ENCODE data around the gene DNMT3B.

DNMT3B gene

GRCh38 chr20:32834972-32835371 is 72.8 kb downstream of the DNMT3B start:
- H3K9ac ChIP-seq (ENCODE audit: low read length), result no peak overlapping the region
- no peak overlapping the region for H2BK12ac ChIP-seq (ENCODE audit: low read length in 2 of 2)
- no peak for DNase-seq
- H3K4me3 ChIP-seq (ENCODE audit: insufficient read depth in 1 of 2, low read depth in 1 of 2, low read length in 2 of 2), result no peak overlapping the region
- no peaks in the 10 kb centered on the region for H3K9me3 ChIP-seq (ENCODE audit: control insufficient read depth, low read length)
- H4K91ac ChIP-seq (ENCODE audit: low read length), result no peak overlapping the region
- no peak overlapping the region for H2BK120ac ChIP-seq (ENCODE audit: low read depth, low read length)
- no peaks in the 10 kb centered on the region for H3K27me3 ChIP-seq (ENCODE audit: control insufficient read depth in 1 of 2, insufficient read depth in 1 of 2, low read length in 2 of 2)
- no peak overlapping the region for H3K18ac ChIP-seq (ENCODE audit: low read depth in 1 of 2, low read length in 2 of 2)
- no peak overlapping the region for H3K4me2 ChIP-seq (ENCODE audit: low read length, poor library complexity, severe bottlenecking)
- no peak overlapping the region for H2AFZ ChIP-seq (ENCODE audit: low read depth, low read length)
- peaks cover 9% of the 10 kb centered on the region for H3K4me1 ChIP-seq (ENCODE audit: control insufficient read depth, insufficient read depth, low read depth, low read length)
- H4K8ac ChIP-seq (ENCODE audit: low read length), result no peak overlapping the region
- no peak overlapping the region for H3K27ac ChIP-seq (ENCODE audit: low read length, poor library complexity, severe bottlenecking)
- no peak overlapping the region for H3K23ac ChIP-seq (ENCODE audit: low read length in 2 of 2)
- H2AK5ac ChIP-seq (ENCODE audit: low read length, severe bottlenecking), result no peak overlapping the region
- H2BK15ac ChIP-seq (ENCODE audit: low read depth, poor library complexity, severe bottlenecking), result no peak overlapping the region
- no peak overlapping the region for H3K4ac ChIP-seq (ENCODE audit: low read depth in 1 of 2, low read length in 2 of 2)
- H3K36me3 ChIP-seq (ENCODE audit: control insufficient read depth in 1 of 2, insufficient read depth in 2 of 2, low read depth in 1 of 2, low read length in 2 of 2), result peaks cover 28 to 76% of the 10 kb centered on the region in 2 experiments
- no peak overlapping the region for H2BK5ac ChIP-seq (ENCODE audit: low read depth, low read length, poor library complexity, severe bottlenecking)
- no peak overlapping the region for H3K14ac ChIP-seq (ENCODE audit: low read length in 2 of 2)
- H3K79me1 ChIP-seq (replicated peaks; ENCODE audit: low read length, poor library complexity, severe bottlenecking), result peaks cover 31% of the 10 kb centered on the region

GRCh38 chr20:32837157-32837556 is 75.0 kb downstream of the DNMT3B start:
- WGBS, result 41% methylated on average over 1 of the region's 1 CpG
- H4K8ac ChIP-seq (ENCODE audit: low read length), result no peak overlapping the region
- no peak overlapping the region for H2AK5ac ChIP-seq (ENCODE audit: low read length, severe bottlenecking)
- H3K27me3 ChIP-seq (ENCODE audit: control insufficient read depth in 1 of 2, insufficient read depth in 1 of 2, low read length in 2 of 2), result no peaks in the 10 kb centered on the region
- H3K4me3 ChIP-seq (ENCODE audit: insufficient read depth in 1 of 2, low read depth in 1 of 2, low read length in 2 of 2), result no peak overlapping the region
- H3K14ac ChIP-seq (ENCODE audit: low read length in 2 of 2), result no peak overlapping the region
- no peak overlapping the region for H3K23ac ChIP-seq (ENCODE audit: low read length in 2 of 2)
- H3K9ac ChIP-seq (ENCODE audit: low read length), result no peak overlapping the region
- no peak overlapping the region for H2BK120ac ChIP-seq (ENCODE audit: low read depth, low read length)
- no peak overlapping the region for H2BK12ac ChIP-seq (ENCODE audit: low read length in 2 of 2)
- H3K36me3 ChIP-seq (ENCODE audit: control insufficient read depth in 1 of 2, insufficient read depth in 2 of 2, low read depth in 1 of 2, low read length in 2 of 2), result peaks cover 43 to 81% of the 10 kb centered on the region in 2 experiments
- DNase-seq, result no peak
- peaks cover 5% of the 10 kb centered on the region for H3K4me1 ChIP-seq (ENCODE audit: control insufficient read depth, insufficient read depth, low read depth, low read length)
- peaks cover 33% of the 10 kb centered on the region for H3K79me1 ChIP-seq (replicated peaks; ENCODE audit: low read length, poor library complexity, severe bottlenecking)
- no peak overlapping the region for H2AFZ ChIP-seq (ENCODE audit: low read depth, low read length)
- no peaks in the 10 kb centered on the region for H3K9me3 ChIP-seq (ENCODE audit: control insufficient read depth, low read length)
- H3K18ac ChIP-seq (ENCODE audit: low read depth in 1 of 2, low read length in 2 of 2), result no peak overlapping the region
- H4K91ac ChIP-seq (ENCODE audit: low read length), result no peak overlapping the region
- H3K4ac ChIP-seq (ENCODE audit: low read depth in 1 of 2, low read length in 2 of 2), result no peak overlapping the region
- H3K4me2 ChIP-seq (ENCODE audit: low read length, poor library complexity, severe bottlenecking), result no peak overlapping the region
- no peak overlapping the region for H2BK15ac ChIP-seq (ENCODE audit: low read depth, poor library complexity, severe bottlenecking)
- no peak overlapping the region for H3K27ac ChIP-seq (ENCODE audit: low read length, poor library complexity, severe bottlenecking)
- H2BK5ac ChIP-seq (ENCODE audit: low read depth, low read length, poor library complexity, severe bottlenecking), result no peak overlapping the region

- peaks cover 49 to 82% of the 10 kb centered on the region in 2 experiments for H3K36me3 ChIP-seq (ENCODE audit: control insufficient read depth in 1 of 2, insufficient read depth in 2 of 2, low read depth in 1 of 2, low read length in 2 of 2)
- H3K27me3 ChIP-seq (ENCODE audit: control insufficient read depth in 1 of 2, insufficient read depth in 1 of 2, low read length in 2 of 2), result no peaks in the 10 kb centered on the region
- DNase-seq, result no peak
- H2BK120ac ChIP-seq (ENCODE audit: low read depth, low read length), result no peak overlapping the region
- H2BK12ac ChIP-seq (ENCODE audit: low read length in 2 of 2), result no peak overlapping the region
- no peak overlapping the region for H2BK15ac ChIP-seq (ENCODE audit: low read depth, poor library complexity, severe bottlenecking)
- no peak overlapping the region for H3K14ac ChIP-seq (ENCODE audit: low read length in 2 of 2)
- no peak overlapping the region for H4K8ac ChIP-seq (ENCODE audit: low read length)
- H4K91ac ChIP-seq (ENCODE audit: low read length), result no peak overlapping the region
- H3K4ac ChIP-seq (ENCODE audit: low read depth in 1 of 2, low read length in 2 of 2), result no peak overlapping the region
- H3K4me2 ChIP-seq (ENCODE audit: low read length, poor library complexity, severe bottlenecking), result no peak overlapping the region
- H3K4me3 ChIP-seq (ENCODE audit: insufficient read depth in 1 of 2, low read depth in 1 of 2, low read length in 2 of 2), result no peak overlapping the region
- peaks cover 36% of the 10 kb centered on the region for H3K79me1 ChIP-seq (replicated peaks; ENCODE audit: low read length, poor library complexity, severe bottlenecking)
- H2BK5ac ChIP-seq (ENCODE audit: low read depth, low read length, poor library complexity, severe bottlenecking), result no peak overlapping the region
- H3K27ac ChIP-seq (ENCODE audit: low read length, poor library complexity, severe bottlenecking), result no peak overlapping the region
- no peaks in the 10 kb centered on the region for H3K9me3 ChIP-seq (ENCODE audit: control insufficient read depth, low read length)
- H3K18ac ChIP-seq (ENCODE audit: low read depth in 1 of 2, low read length in 2 of 2), result no peak overlapping the region
- no peak overlapping the region for H3K9ac ChIP-seq (ENCODE audit: low read length)
- H3K4me1 ChIP-seq (ENCODE audit: control insufficient read depth, insufficient read depth, low read depth, low read length), result no peaks in the 10 kb centered on the region
- H3K23ac ChIP-seq (ENCODE audit: low read length in 2 of 2), result no peak overlapping the region
- H2AFZ ChIP-seq (ENCODE audit: low read depth, low read length), result no peak overlapping the region
- no peak overlapping the region for H2AK5ac ChIP-seq (ENCODE audit: low read length, severe bottlenecking)
- WGBS, result 95% methylated on average over 17 of the region's 17 CpGs
Measured at GRCh38 chr20:32839227-32839981, 77.2 kb downstream of the DNMT3B start.

GRCh38 chr20:32839982-32840285 is 77.7 kb downstream of the DNMT3B start:
- H2BK5ac ChIP-seq (ENCODE audit: low read depth, low read length, poor library complexity, severe bottlenecking), result no peak overlapping the region

More at GRCh38 chr20:32839982-32840285, 77.7 kb downstream of the DNMT3B start:
- Histone ChIP-seq H3K36me3 (ENCODE audit: control insufficient read depth in 1 of 2, insufficient read depth in 2 of 2, low read depth in 1 of 2, low read length in 2 of 2) (peaks cover 51 to 81% of the 10 kb centered on the region in 2 experiments), H4K8ac (ENCODE audit: low read length) (no peak overlapping the region), H3K27ac (ENCODE audit: low read length, poor library complexity, severe bottlenecking) (no peak overlapping the region), H3K79me1 (replicated peaks; ENCODE audit: low read length, poor library complexity, severe bottlenecking) (peaks cover 37% of the 10 kb centered on the region), H2AK5ac (ENCODE audit: low read length, severe bottlenecking) (no peak overlapping the region), H2AFZ (ENCODE audit: low read depth, low read length) (no peak overlapping the region), H3K18ac (ENCODE audit: low read depth in 1 of 2, low read length in 2 of 2) (no peak overlapping the region), H3K27me3 (ENCODE audit: control insufficient read depth in 1 of 2, insufficient read depth in 1 of 2, low read length in 2 of 2) (no peaks in the 10 kb centered on the region), H2BK12ac (ENCODE audit: low read length in 2 of 2) (no peak overlapping the region), H3K9me3 (ENCODE audit: control insufficient read depth, low read length) (no peaks in the 10 kb centered on the region), H2BK15ac (ENCODE audit: low read depth, poor library complexity, severe bottlenecking) (no peak overlapping the region), H3K4ac (ENCODE audit: low read depth in 1 of 2, low read length in 2 of 2) (no peak overlapping the region), H3K4me3 (ENCODE audit: insufficient read depth in 1 of 2, low read depth in 1 of 2, low read length in 2 of 2) (no peak overlapping the region), H3K23ac (ENCODE audit: low read length in 2 of 2) (no peak overlapping the region), H3K14ac (ENCODE audit: low read length in 2 of 2) (no peak overlapping the region), H2BK120ac (ENCODE audit: low read depth, low read length) (no peak overlapping the region), H3K4me1 (ENCODE audit: control insufficient read depth, insufficient read depth, low read depth, low read length) (peaks cover 2% of the 10 kb centered on the region), H3K4me2 (ENCODE audit: low read length, poor library complexity, severe bottlenecking) (no peak overlapping the region), H4K91ac (ENCODE audit: low read length) (no peak overlapping the region), H3K9ac (ENCODE audit: low read length) (no peak overlapping the region)
- WGBS, result 97% methylated on average over 4 of the region's 4 CpGs
- no peak for DNase-seq

Measured in mesenchymal stem cell (in vitro differentiated cells and primary cell).